ENCODE data around the gene RACK1.
"Not testable (repeated sequence)": the region's sequence is repeated elsewhere in the genome, so short reads cannot be mapped to it uniquely, and the experiment has no call there.

RACK1 gene

GRCh38 chr5:181217111-181217802 lies 26.4 kb downstream of the RACK1 start:
- peak; percentile 40 to 52 for DNase-seq (ENCODE audit: low read depth in 1 of 2, low spot score in 1 of 2)

- DNase-seq (ENCODE audit: low read depth in 1 of 2, low spot score in 1 of 2), result no peak
These were observed 27.4 kb downstream of the RACK1 start for GRCh38 chr5:181215997-181216989.

GRCh38 chr5:181214249-181214648 lies 29.5 kb downstream of the RACK1 start:
- DNase-seq (ENCODE audit: low read depth in 1 of 2, low spot score in 1 of 2), result not testable (repeated sequence)

GRCh38 chr5:181212934-181213333 lies 30.8 kb downstream of the RACK1 start:
- no peak for DNase-seq (ENCODE audit: low read depth in 1 of 2, low spot score in 1 of 2)

GRCh38 chr5:181212080-181212479 lies 31.6 kb downstream of the RACK1 start:
- no peak for DNase-seq (ENCODE audit: low read depth in 1 of 2, low spot score in 1 of 2)

- no peak for DNase-seq (ENCODE audit: low read depth in 1 of 2, low spot score in 1 of 2)
These were observed 32.5 kb downstream of the RACK1 start for GRCh38 chr5:181211208-181211607.

- not testable (repeated sequence) for DNase-seq (ENCODE audit: low read depth in 1 of 2, low spot score in 1 of 2)
These were observed 33.0 kb downstream of the RACK1 start for GRCh38 chr5:181210698-181211097.

GRCh38 chr5:181210148-181210547 lies 33.6 kb downstream of the RACK1 start:
- DNase-seq (ENCODE audit: low read depth in 1 of 2, low spot score in 1 of 2), result not testable (repeated sequence)

- not testable (repeated sequence) for DNase-seq (ENCODE audit: low read depth in 1 of 2, low spot score in 1 of 2)
These were observed 34.7 kb downstream of the RACK1 start for GRCh38 chr5:181209006-181209405.

GRCh38 chr5:181207960-181208253 lies 35.8 kb downstream of the RACK1 start:
- no peak for DNase-seq (ENCODE audit: low read depth in 1 of 2, low spot score in 1 of 2)

- peak; percentile 86 to 90 for DNase-seq (ENCODE audit: low read depth in 1 of 2, low spot score in 1 of 2)
These were observed 36.3 kb downstream of the RACK1 start for GRCh38 chr5:181207214-181207959.

- DNase-seq (ENCODE audit: low read depth in 1 of 2, low spot score in 1 of 2), result no peak
These were observed 37.7 kb downstream of the RACK1 start for GRCh38 chr5:181205761-181206649.

GRCh38 chr5:181204826-181205760 lies 38.6 kb downstream of the RACK1 start, which contains the start of gene TRIM7:
Gene TRIM7, minus strand, starts transcription at chr5:181205196. Its CDS starts 86 bp downstream, at chr5:181205110.
- no peak for DNase-seq (ENCODE audit: low read depth in 1 of 2, low spot score in 1 of 2)

- no peak for DNase-seq (ENCODE audit: low read depth in 1 of 2, low spot score in 1 of 2)
These were observed 39.4 kb downstream of the RACK1 start for GRCh38 chr5:181204113-181204825.

- no peak for DNase-seq (ENCODE audit: low read depth in 1 of 2, low spot score in 1 of 2)
These were observed 40.0 kb downstream of the RACK1 start for GRCh38 chr5:181203777-181204112.

GRCh38 chr5:181203093-181203711 lies 40.5 kb downstream of the RACK1 start:
- no peak for DNase-seq (ENCODE audit: low read depth in 1 of 2, low spot score in 1 of 2)

GRCh38 chr5:181200816-181201215 lies 42.9 kb downstream of the RACK1 start:
- no peak for DNase-seq (ENCODE audit: low read depth in 1 of 2, low spot score in 1 of 2)

GRCh38 chr5:181199881-181200638 lies 43.6 kb downstream of the RACK1 start:
- DNase-seq (ENCODE audit: low read depth in 1 of 2, low spot score in 1 of 2), result no peak
